Measurements from ENCODE around the gene ATAD1. TPM values are rescaled to one million over a fixed set of nuclear protein-coding genes. Genes with fewer than 3 reads are reported as not detected.

Gene ATAD1
- total RNA-seq, 2 experiments from 2014 or later = 43.8 to 49.3 TPM

- no peaks in the 10 kb centered on the region for H3K27me3 Mint-ChIP-seq
- POLR2A ChIA-PET = no interaction called here
- intact Hi-C loops (cut with micrococcal nuclease) = no loop called here
- H3K36me3 Mint-ChIP-seq (ENCODE audit: low read depth) = peaks cover 43% of the 10 kb centered on the region
- CTCF ChIA-PET = no interaction called here
- TF ChIP-seq, protein P1, sequence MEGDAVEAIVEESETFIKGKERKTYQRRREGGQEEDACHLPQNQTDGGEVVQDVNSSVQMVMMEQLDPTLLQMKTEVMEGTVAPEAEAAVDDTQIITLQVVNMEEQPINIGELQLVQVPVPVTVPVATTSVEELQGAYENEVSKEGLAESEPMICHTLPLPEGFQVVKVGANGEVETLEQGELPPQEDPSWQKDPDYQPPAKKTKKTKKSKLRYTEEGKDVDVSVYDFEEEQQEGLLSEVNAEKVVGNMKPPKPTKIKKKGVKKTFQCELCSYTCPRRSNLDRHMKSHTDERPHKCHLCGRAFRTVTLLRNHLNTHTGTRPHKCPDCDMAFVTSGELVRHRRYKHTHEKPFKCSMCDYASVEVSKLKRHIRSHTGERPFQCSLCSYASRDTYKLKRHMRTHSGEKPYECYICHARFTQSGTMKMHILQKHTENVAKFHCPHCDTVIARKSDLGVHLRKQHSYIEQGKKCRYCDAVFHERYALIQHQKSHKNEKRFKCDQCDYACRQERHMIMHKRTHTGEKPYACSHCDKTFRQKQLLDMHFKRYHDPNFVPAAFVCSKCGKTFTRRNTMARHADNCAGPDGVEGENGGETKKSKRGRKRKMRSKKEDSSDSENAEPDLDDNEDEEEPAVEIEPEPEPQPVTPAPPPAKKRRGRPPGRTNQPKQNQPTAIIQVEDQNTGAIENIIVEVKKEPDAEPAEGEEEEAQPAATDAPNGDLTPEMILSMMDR (IDR thresholded peaks at IDR 0.05) = no peak
- no peak overlapping the region for H3K4me3 Mint-ChIP-seq
- ATAC-seq = no peak
- peaks cover 4% of the 10 kb centered on the region for H3K4me1 Mint-ChIP-seq (ENCODE audit: low read depth)
- DNase-seq = no peak
- no peaks in the 10 kb centered on the region for H3K9me3 Mint-ChIP-seq
- H3K27ac Mint-ChIP-seq = no peak overlapping the region
Measured at GRCh38 chr10:87781545-87781944, 36.5 kb downstream of the ATAD1 start.

- intact Hi-C loops (cut with micrococcal nuclease) = no loop called here
- CTCF ChIA-PET = interaction anchor here (1.0 kb wide), 1 partner anchor 20 kb away, joined by 3 read pairs; no protein-coding TSS in a partner anchor
- H3K27me3 Mint-ChIP-seq = no peaks in the 10 kb centered on the region
- TF ChIP-seq, protein P1 (IDR thresholded peaks at IDR 0.05) = no peak
- POLR2A ChIA-PET = interaction anchor here (0.7 to 0.9 kb wide), 2 partner anchors 12 to 42 kb away, joined by 3 read pairs; no protein-coding TSS in a partner anchor
- no peak overlapping the region for H3K27ac Mint-ChIP-seq
- no peaks in the 10 kb centered on the region for H3K9me3 Mint-ChIP-seq
- no peak overlapping the region for H3K4me3 Mint-ChIP-seq
- DNase-seq = no peak
- peaks cover 4% of the 10 kb centered on the region for H3K4me1 Mint-ChIP-seq (ENCODE audit: low read depth)
- H3K36me3 Mint-ChIP-seq (ENCODE audit: low read depth) = peaks cover 30% of the 10 kb centered on the region
- no peak for ATAC-seq
Measured at GRCh38 chr10:87776328-87776727, 41.7 kb downstream of the ATAD1 start.

DNA sequence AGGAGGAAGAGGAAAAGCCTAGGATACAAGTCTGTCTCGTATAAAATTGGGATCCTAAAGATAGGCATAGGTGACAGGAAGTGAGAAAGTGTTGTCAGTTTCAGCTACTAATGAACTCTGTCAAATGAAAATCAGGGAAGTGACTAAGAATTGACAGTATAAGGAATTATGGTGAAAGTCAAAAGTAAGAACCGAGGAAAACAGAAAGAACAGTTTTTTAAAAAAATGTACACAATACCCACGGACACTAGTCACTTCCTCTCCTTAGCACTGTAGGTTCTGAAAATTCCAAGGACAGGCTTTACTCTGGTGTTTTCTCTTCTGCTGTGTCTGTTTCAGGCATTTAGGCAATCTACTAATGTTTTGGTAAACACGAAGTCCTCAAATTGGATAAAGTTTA is 42.3 kb downstream of the ATAD1 start:
- TF ChIP-seq, protein P1 (IDR thresholded peaks at IDR 0.05) = no peak
- H3K9me3 Mint-ChIP-seq = no peaks in the 10 kb centered on the region
- ChIA-PET POLR2A (interaction anchor here (0.6 to 0.9 kb wide), 2 partner anchors 13 to 28 kb away, joined by 3 read pairs; no protein-coding TSS in a partner anchor), CTCF (interaction anchor here (1.0 kb wide), 1 partner anchor 21 kb away, joined by 3 read pairs; no protein-coding TSS in a partner anchor)
- H3K4me3 Mint-ChIP-seq = no peak overlapping the region
- ATAC-seq (no peak), DNase-seq (no peak)
- H3K36me3 Mint-ChIP-seq (ENCODE audit: low read depth) = peaks cover 25% of the 10 kb centered on the region
- H3K27ac Mint-ChIP-seq = peak overlapping the region; percentile 50
- no peaks in the 10 kb centered on the region for H3K27me3 Mint-ChIP-seq
- intact Hi-C loops (cut with micrococcal nuclease) = no loop called here
- peaks cover 4% of the 10 kb centered on the region for H3K4me1 Mint-ChIP-seq (ENCODE audit: low read depth)

GRCh38 chr10:87771871-87772500 is 46.0 kb downstream of the ATAD1 start:
- no peak for ATAC-seq
- Mint-ChIP-seq H3K36me3 (ENCODE audit: low read depth) (peaks cover 25% of the 10 kb centered on the region), H3K27me3 (no peaks in the 10 kb centered on the region), H3K9me3 (no peaks in the 10 kb centered on the region), H3K4me1 (ENCODE audit: low read depth) (peaks cover 2% of the 10 kb centered on the region), H3K27ac (no peak overlapping the region), H3K4me3 (no peak overlapping the region)
- TF ChIP-seq, protein P1 (IDR thresholded peaks at IDR 0.05) = peak; percentile 68
- POLR2A ChIA-PET = interaction anchor here (0.8 kb wide), 1 partner anchor 46 kb away, joined by 3 read pairs; the partner anchor contains the start of gene ATAD1
- CTCF ChIA-PET = interaction anchor here (0.6 to 2.9 kb wide), 5 partner anchors 11 to 281 kb away, joined by 3 to 11 read pairs (median 3); no protein-coding TSS in a partner anchor
- intact Hi-C loops (cut with micrococcal nuclease) = no loop called here
- DNase-seq = no peak

DNA sequence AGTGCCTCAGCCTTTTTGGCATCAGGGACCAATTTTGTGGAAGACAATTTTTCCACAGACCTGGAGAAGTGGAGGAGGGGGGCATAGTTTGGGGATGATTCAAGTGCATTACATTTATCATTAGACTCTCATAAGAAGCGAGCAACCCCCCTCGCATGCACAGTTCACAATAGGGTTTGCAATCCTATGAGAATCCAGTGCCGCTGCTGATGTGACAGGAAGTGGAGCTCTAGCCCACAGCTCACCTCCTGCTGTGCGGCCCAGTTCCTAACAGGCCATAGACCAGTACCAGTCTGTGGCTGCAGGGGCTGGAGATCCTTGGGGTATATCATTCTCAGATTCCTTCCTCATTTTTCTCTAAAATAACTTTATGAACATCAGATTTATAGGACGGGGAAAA is 50.8 kb downstream of the ATAD1 start:
- POLR2A ChIA-PET = no interaction called here
- Mint-ChIP-seq H3K36me3 (ENCODE audit: low read depth) (peaks cover 27% of the 10 kb centered on the region), H3K27ac (no peak overlapping the region), H3K4me3 (no peak overlapping the region), H3K4me1 (ENCODE audit: low read depth) (peaks cover 9% of the 10 kb centered on the region), H3K9me3 (no peaks in the 10 kb centered on the region), H3K27me3 (no peaks in the 10 kb centered on the region)
- ATAC-seq (no peak), DNase-seq (no peak)
- intact Hi-C loops (cut with micrococcal nuclease) = no loop called here
- TF ChIP-seq, protein P1 (IDR thresholded peaks at IDR 0.05) = no peak
- CTCF ChIA-PET = no interaction called here
